H1 (cell line): ENCODE results near the gene PCGF3. TPM values are rescaled to one million over a fixed set of nuclear protein-coding genes. Genes with fewer than 3 reads are reported as not detected.

Experiments used
- CTCF ChIA-PET: fragments of 300-600 bp; sonication (Branson Sonifier 250); formaldehyde crosslinking; loops from one replicate; lab custom pipeline; 2021; ENCODE audit not compliant: partially characterized antibody; lab: Charles Lee
- POLR2A ChIA-PET: fragments of 300-600 bp; sonication (Branson Sonifier 250); formaldehyde crosslinking; loops from one replicate; lab custom pipeline; 2021; ENCODE audit warnings: inconsistent platforms; ENCODE audit not compliant: partially characterized antibody; lab: Charles Lee
- DNase-seq, 2 experiments: peaks; one replicate each; pipeline versions ENCODE4 v3.0.0 to v3.0.0-alpha.2; 2010 to 2022; ENCODE audit warnings: low spot score in 2 of 2, low read depth in 1 of 2, mixed read lengths in 1 of 2
- FAIRE-seq: peaks from 2 replicates; lab custom pipeline; 2011; peaks lifted over from hg19 to GRCh38; lab: Jason Lieb, UNC
- H2AFZ ChIP-seq: 2 replicates; pipeline ENCODE4 v1.8.1; 2012; ENCODE audit warnings: low read length, inconsistent platforms
- H2AK5ac ChIP-seq: 2 replicates; pipeline ENCODE4 v1.6.1; 2013; ENCODE audit warnings: low read depth, low read length
- H2BK120ac ChIP-seq: replicated peaks from 2 replicates; pipeline ENCODE3; 2013; ENCODE audit warnings: low read depth, low read length, inconsistent platforms
- H2BK12ac ChIP-seq: 2 replicates; pipeline ENCODE4 v1.6.1; 2013; ENCODE audit warnings: low read depth, low read length
- H2BK15ac ChIP-seq: 2 replicates; pipeline ENCODE4 v1.6.1; 2013; ENCODE audit warnings: low read length
- H2BK20ac ChIP-seq: 2 replicates; pipeline ENCODE4 v1.6.1; 2013; ENCODE audit warnings: low read length
- H2BK5ac ChIP-seq: 2 replicates; pipeline ENCODE4 v1.6.1; 2013; ENCODE audit warnings: low read depth, low read length
- H3K14ac ChIP-seq: 2 replicates; pipeline ENCODE4 v1.6.1; 2013; ENCODE audit warnings: inconsistent platforms; ENCODE audit not compliant: insufficient read length
- H3K18ac ChIP-seq: 2 replicates; pipeline ENCODE4 v1.6.1; 2013; ENCODE audit warnings: low read length; ENCODE audit errors: extremely low read depth
- H3K23ac ChIP-seq: 2 replicates; pipeline ENCODE4 v1.6.1; 2013; ENCODE audit warnings: inconsistent platforms; ENCODE audit not compliant: insufficient read length
- H3K23me2 ChIP-seq: 2 replicates; pipeline ENCODE4 v1.6.1; 2013; ENCODE audit warnings: low read depth, low read length
- H3K27ac ChIP-seq: 2 replicates; pipeline ENCODE4 v1.6.1; 2011; ENCODE audit warnings: low read depth, low read length, inconsistent platforms
- H3K27me3 ChIP-seq, 4 experiments: replicated peaks in 1 of 4; 1 replicate in 1 of 4; 2 replicates in 3 of 4; pipeline versions ENCODE4 v1.6.1 to v1.8.1; 2011 to 2013; ENCODE audit warnings: low read length in 3 of 4, mild to moderate bottlenecking in 3 of 4, inconsistent platforms in 2 of 4, mixed read lengths in 2 of 4, moderate library complexity in 1 of 4; ENCODE audit not compliant: control insufficient read depth in 3 of 4, insufficient read depth in 3 of 4; ENCODE audit errors: extremely low read depth in 1 of 4
- H3K36me3 ChIP-seq, 4 experiments: 2 replicates each; pipeline versions ENCODE4 v1.6.1 to v1.8.1; 2011 to 2013; ENCODE audit warnings: mild to moderate bottlenecking in 4 of 4, low read length in 3 of 4, moderate library complexity in 2 of 4, control low read depth in 1 of 4, inconsistent platforms in 1 of 4; ENCODE audit not compliant: insufficient read depth in 4 of 4, control insufficient read depth in 2 of 4
- H3K4ac ChIP-seq: replicated peaks from 2 replicates; pipeline ENCODE3; 2013; ENCODE audit warnings: low read length, low read depth, mixed read lengths, inconsistent platforms; ENCODE audit not compliant: insufficient read length
- H3K4me1 ChIP-seq, 4 experiments: replicated peaks in 1 of 4; 1 replicate in 1 of 4; 2 replicates in 3 of 4; pipeline versions ENCODE4 v1.6.1 to v1.8.1; 2011 to 2013; ENCODE audit warnings: low read length in 3 of 4, inconsistent platforms in 2 of 4, mixed read lengths in 1 of 4; ENCODE audit not compliant: insufficient read depth in 4 of 4, control insufficient read depth in 3 of 4
- H3K4me2 ChIP-seq, 2 experiments: 2 replicates each; pipeline versions ENCODE4 v1.6.1 to v1.8.1; 2011 to 2013; ENCODE audit warnings: low read depth in 2 of 2, low read length in 2 of 2, control low read depth in 1 of 2, inconsistent platforms in 1 of 2, mild to moderate bottlenecking in 1 of 2; ENCODE audit not compliant: insufficient read depth in 1 of 2
- H3K4me3 ChIP-seq, 4 experiments: fragments of 200-600, 300-600 bp in 1 of 4; sonication (generic), shearing (Covaris generic), sonication (Bioruptor Twin) in 1 of 4; 2 replicates each; pipeline versions ENCODE4 v1.5.1 to v1.8.1; 2011 to 2016; ENCODE audit warnings: low read length in 4 of 4, low read depth in 3 of 4, control low read depth in 2 of 4, inconsistent platforms in 2 of 4, mild to moderate bottlenecking in 2 of 4, mixed read lengths in 1 of 4, moderate library complexity in 1 of 4; ENCODE audit not compliant: insufficient read depth in 2 of 4; ENCODE audit errors: extremely low read depth in 1 of 4
- H3K56ac ChIP-seq: replicated peaks from 2 replicates; pipeline ENCODE3; 2013; ENCODE audit warnings: low read depth, mild to moderate bottlenecking, mixed read lengths, low read length, inconsistent platforms; ENCODE audit not compliant: insufficient read length
- H3K79me1 ChIP-seq: 2 replicates; pipeline ENCODE4 v1.6.1; 2013; ENCODE audit warnings: low read depth, low read length, control low read depth
- H3K79me2 ChIP-seq, 2 experiments: 2 replicates each; pipeline versions ENCODE4 v1.6.1 to v1.8.1; 2012 to 2013; ENCODE audit warnings: low read length in 2 of 2, mild to moderate bottlenecking in 2 of 2, inconsistent platforms in 1 of 2; ENCODE audit not compliant: insufficient read depth in 2 of 2, control insufficient read depth in 1 of 2
- H3K9ac ChIP-seq, 4 experiments: replicated peaks in 1 of 4; 1 replicate in 1 of 4; 2 replicates in 3 of 4; pipeline versions ENCODE4 v1.6.1 to v1.8.1; 2011 to 2013; ENCODE audit warnings: low read depth in 3 of 4, low read length in 3 of 4, control low read depth in 2 of 4, mild to moderate bottlenecking in 2 of 4, moderate library complexity in 2 of 4, inconsistent platforms in 1 of 4; ENCODE audit errors: extremely low read depth in 1 of 4
- H3K9me3 ChIP-seq, 2 experiments: 2 replicates each; pipeline versions ENCODE4 v1.6.1 to v1.8.1; 2012 to 2013; ENCODE audit warnings: mild to moderate bottlenecking in 2 of 2, moderate library complexity in 2 of 2, control low read depth in 1 of 2, inconsistent platforms in 1 of 2, low read depth in 1 of 2, low read length in 1 of 2, mixed read lengths in 1 of 2; ENCODE audit not compliant: insufficient read depth in 2 of 2
- H4K20me1 ChIP-seq, 2 experiments: replicated peaks in 1 of 2; 2 replicates each; pipeline versions ENCODE3 to v1.8.1; 2011 to 2013; ENCODE audit warnings: inconsistent platforms in 2 of 2, low read length in 2 of 2, mild to moderate bottlenecking in 1 of 2; ENCODE audit not compliant: insufficient read depth in 2 of 2, control insufficient read depth in 1 of 2
- H4K5ac ChIP-seq: 2 replicates; pipeline ENCODE4 v1.6.1; 2013; ENCODE audit warnings: low read length, low read depth, mixed read lengths, inconsistent platforms; ENCODE audit not compliant: insufficient read length
- H4K8ac ChIP-seq: 2 replicates; pipeline ENCODE4 v1.8.0; 2013; ENCODE audit warnings: mild to moderate bottlenecking, moderate library complexity, low read length, inconsistent platforms; ENCODE audit not compliant: insufficient read depth; ENCODE audit errors: extremely low read depth
- H4K91ac ChIP-seq: replicated peaks from 2 replicates; pipeline ENCODE3; 2013; ENCODE audit warnings: low read length, mixed read lengths, inconsistent platforms; ENCODE audit not compliant: insufficient read length
- BRCA1 ChIP-seq: IDR thresholded peaks from 2 replicates; pipeline ENCODE4 v1.6.1; 2012; ENCODE audit warnings: low read depth, low read length, improper control_type of control experiment
- CHD1 ChIP-seq: IDR thresholded peaks from 2 replicates; pipeline ENCODE4 v1.6.1; 2012; ENCODE audit warnings: low read depth, low read length, improper control_type of control experiment
- CTBP2 ChIP-seq: IDR thresholded peaks from 2 replicates; pipeline ENCODE4 v1.7.0; 2011; ENCODE audit warnings: borderline replicate concordance, mild to moderate bottlenecking, moderate library complexity, mixed read lengths, low read length; ENCODE audit not compliant: insufficient read depth, insufficient read length
- RAD21 ChIP-seq, 2 experiments: IDR thresholded peaks in 1 of 2; conservative IDR thresholded peaks in 1 of 2; 2 replicates each; pipeline ENCODE4 v1.6.1; 2011; ENCODE audit warnings: low read depth in 2 of 2, low read length in 2 of 2, improper control_type of control experiment in 1 of 2, inconsistent platforms in 1 of 2, mild to moderate bottlenecking in 1 of 2, moderate library complexity in 1 of 2
- RBBP5 ChIP-seq: IDR thresholded peaks from 2 replicates; pipeline ENCODE4 v1.7.1; 2012; ENCODE audit warnings: low read depth, mild to moderate bottlenecking, inconsistent platforms, low read length, moderate library complexity, borderline replicate concordance
- SP4 ChIP-seq: IDR thresholded peaks from 2 replicates; pipeline ENCODE4 v1.6.1; 2012; ENCODE audit warnings: low read length, inconsistent platforms
- WGBS, 2 experiments: shearing (Covaris generic) in 1 of 2; methylation state at CpG; one replicate each; pipeline versions ENCODE4 v1.1.6 to v1.1.7; 2013 to 2015; ENCODE audit warnings: low lambda C conversion rate in 2 of 2, mixed read lengths in 2 of 2, inconsistent platforms in 1 of 2, low coverage in 1 of 2, missing lambda C conversion rate in 1 of 2; ENCODE audit not compliant: insufficient replicate concordance in 2 of 2, insufficient coverage in 1 of 2, insufficient read length in 1 of 2; ENCODE audit errors: extremely low coverage in 1 of 2, missing lambda C conversion rate in 1 of 2; 5-methylcytosine and 5-hydroxymethylcytosine counted together
- polyA plus RNA-seq, 7 experiments: library from polyadenylated mRNA; depleted of rRNA in 3 of 7; stranded (reverse) in 5 of 7; unstranded in 2 of 7; fragments of >200 nt in 5 of 7; fragments of 200-250 nt in 2 of 7; gene quantifications; 1 replicate in 5 of 7; 2 replicates in 1 of 7; 4 replicates in 1 of 7; pipeline versions ENCODE4 v1.2.1 to v1.2.3, GENCODE V29; 2011 to 2013; ENCODE audit warnings: missing spikeins in 2 of 7, mixed read lengths in 2 of 7
- total RNA-seq: library from RNA; stranded (reverse); fragmentation: NEBNext Ultra II Directional; extraction: Animal tissue kit (Norgen Biotek cat#: 25700); gene quantifications from 2 replicates; pipeline ENCODE4 v1.2.1, GENCODE V29; 2021
- TF ChIP-seq, protein P1 (sequence below): IDR thresholded peaks from 2 replicates; pipeline ENCODE4 v1.6.1; 2012; ENCODE audit warnings: inconsistent platforms
- TF ChIP-seq, protein P2 (sequence below): IDR thresholded peaks from 2 replicates; pipeline ENCODE4 v1.6.1; 2012; ENCODE audit warnings: low read length, inconsistent platforms

PCGF3 gene
- total and polyA plus RNA-seq, 2 of the 8 experiments (the other 6 are each of a cell fraction or from before 2014, with no cell fraction given), result 52.7 to 52.9 TPM

DNA sequence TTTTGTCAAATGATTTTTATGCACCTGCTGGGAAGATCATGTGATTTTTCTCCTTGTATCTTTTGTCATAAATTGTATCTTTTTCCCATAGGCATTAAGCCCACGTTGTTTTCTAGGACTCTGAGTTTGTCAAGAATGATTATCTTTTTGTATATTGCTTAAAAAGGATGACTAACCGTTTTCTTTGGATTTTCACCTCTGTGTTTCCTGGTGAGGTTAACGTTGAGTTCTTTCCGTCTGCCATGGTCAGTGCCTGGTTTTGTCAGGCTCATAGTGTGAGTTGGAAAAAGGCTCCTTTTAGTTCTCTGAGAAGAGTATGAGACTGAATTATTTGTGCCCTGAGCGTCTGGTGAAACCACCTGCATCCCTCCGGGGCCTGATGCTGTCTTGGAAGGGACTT is 21.9 kb downstream of the PCGF3 start:
- FAIRE-seq, result no peak
- POLR2A ChIA-PET, result interaction anchor here (1.1 kb wide), 1 partner anchor 48 kb away, joined by 4 read pairs; no protein-coding TSS in a partner anchor
- no peaks in the 10 kb centered on the region for H3K4me1 ChIP-seq
- H3K9me3 ChIP-seq, result peaks cover 0 to 5% of the 10 kb centered on the region in 2 experiments; a peak in 1 of 4 replicates
- no peak overlapping the region for H4K8ac ChIP-seq
- H4K20me1 ChIP-seq, result peaks cover 25 to 32% of the 10 kb centered on the region in 2 experiments
- H3K4me3 ChIP-seq, result no peak overlapping the region
- H3K36me3 ChIP-seq, result peaks cover 3 to 14% (median 8%) of the 10 kb centered on the region in 4 experiments; a peak in 6 of 8 replicates
- peaks cover 14% of the 10 kb centered on the region for H3K79me1 ChIP-seq
- no peak overlapping the region for H3K14ac ChIP-seq
- CTCF ChIA-PET, result interaction anchor here (1.1 to 2.3 kb wide), 2 partner anchors 15 to 43 kb away, joined by 3 to 6 read pairs; no protein-coding TSS in a partner anchor
- H3K18ac ChIP-seq, result no peak overlapping the region
- no peak overlapping the region for H3K56ac ChIP-seq
- no peak overlapping the region for H3K4ac ChIP-seq
- H3K79me2 ChIP-seq, result peaks cover 3 to 48% of the 10 kb centered on the region in 2 experiments; a peak in 3 of 4 replicates
- H2BK15ac ChIP-seq, result no peak overlapping the region
- H2AK5ac ChIP-seq, result no peak overlapping the region
- no peaks in the 10 kb centered on the region for H3K23me2 ChIP-seq
- H3K27ac ChIP-seq, result no peak overlapping the region
- no peak overlapping the region for H4K5ac ChIP-seq
- H2BK120ac ChIP-seq, result no peak overlapping the region
- 90% methylated on average over 6 of the region's 6 CpGs; no CpG with 5 or more reads in 1 of the 2 experiments for WGBS, 2 experiments
- H3K9ac ChIP-seq, result no peak overlapping the region
- DNase-seq, result no peak
- no peak overlapping the region for H2BK12ac ChIP-seq
- H4K91ac ChIP-seq, result no peak overlapping the region
- no peak overlapping the region for H2BK20ac ChIP-seq
- H3K4me2 ChIP-seq, result no peak overlapping the region
- H2AFZ ChIP-seq, result no peak overlapping the region
- H2BK5ac ChIP-seq, result no peak overlapping the region
- no peak overlapping the region for H3K23ac ChIP-seq
- no peaks in the 10 kb centered on the region for H3K27me3 ChIP-seq
- no peak for TF ChIP-seq RAD21 (IDR thresholded peaks at IDR 0.05 in 1 of 2, conservative IDR thresholded peaks at IDR 0.05 in 1 of 2; ENCODE audit: low read depth in 2 of 2, low read length in 2 of 2)
- TF ChIP-seq, protein P1, sequence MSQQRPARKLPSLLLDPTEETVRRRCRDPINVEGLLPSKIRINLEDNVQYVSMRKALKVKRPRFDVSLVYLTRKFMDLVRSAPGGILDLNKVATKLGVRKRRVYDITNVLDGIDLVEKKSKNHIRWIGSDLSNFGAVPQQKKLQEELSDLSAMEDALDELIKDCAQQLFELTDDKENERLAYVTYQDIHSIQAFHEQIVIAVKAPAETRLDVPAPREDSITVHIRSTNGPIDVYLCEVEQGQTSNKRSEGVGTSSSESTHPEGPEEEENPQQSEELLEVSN, result no peak
- TF ChIP-seq, protein P2, sequence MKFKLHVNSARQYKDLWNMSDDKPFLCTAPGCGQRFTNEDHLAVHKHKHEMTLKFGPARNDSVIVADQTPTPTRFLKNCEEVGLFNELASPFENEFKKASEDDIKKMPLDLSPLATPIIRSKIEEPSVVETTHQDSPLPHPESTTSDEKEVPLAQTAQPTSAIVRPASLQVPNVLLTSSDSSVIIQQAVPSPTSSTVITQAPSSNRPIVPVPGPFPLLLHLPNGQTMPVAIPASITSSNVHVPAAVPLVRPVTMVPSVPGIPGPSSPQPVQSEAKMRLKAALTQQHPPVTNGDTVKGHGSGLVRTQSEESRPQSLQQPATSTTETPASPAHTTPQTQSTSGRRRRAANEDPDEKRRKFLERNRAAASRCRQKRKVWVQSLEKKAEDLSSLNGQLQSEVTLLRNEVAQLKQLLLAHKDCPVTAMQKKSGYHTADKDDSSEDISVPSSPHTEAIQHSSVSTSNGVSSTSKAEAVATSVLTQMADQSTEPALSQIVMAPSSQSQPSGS, result no peak
- TF ChIP-seq CTBP2, result no peak
- no peak for TF ChIP-seq CHD1
- TF ChIP-seq RBBP5, result no peak
- TF ChIP-seq SP4, result no peak
- no peak for TF ChIP-seq BRCA1
- TF ChIP-seq, all 59 proteins: peak for 0
